GM12874 (cell line): ENCODE data around the gene DMWD.

ENCODE experiments used
- CTCF ChIP-seq: IDR thresholded peaks from 2 replicates; pipeline ENCODE4 v1.5.1; 2011; ENCODE audit warnings: low read depth, mild to moderate bottlenecking, control low read depth, low read length, moderate library complexity; ENCODE audit not compliant: insufficient read depth

Gene DMWD

DNA sequence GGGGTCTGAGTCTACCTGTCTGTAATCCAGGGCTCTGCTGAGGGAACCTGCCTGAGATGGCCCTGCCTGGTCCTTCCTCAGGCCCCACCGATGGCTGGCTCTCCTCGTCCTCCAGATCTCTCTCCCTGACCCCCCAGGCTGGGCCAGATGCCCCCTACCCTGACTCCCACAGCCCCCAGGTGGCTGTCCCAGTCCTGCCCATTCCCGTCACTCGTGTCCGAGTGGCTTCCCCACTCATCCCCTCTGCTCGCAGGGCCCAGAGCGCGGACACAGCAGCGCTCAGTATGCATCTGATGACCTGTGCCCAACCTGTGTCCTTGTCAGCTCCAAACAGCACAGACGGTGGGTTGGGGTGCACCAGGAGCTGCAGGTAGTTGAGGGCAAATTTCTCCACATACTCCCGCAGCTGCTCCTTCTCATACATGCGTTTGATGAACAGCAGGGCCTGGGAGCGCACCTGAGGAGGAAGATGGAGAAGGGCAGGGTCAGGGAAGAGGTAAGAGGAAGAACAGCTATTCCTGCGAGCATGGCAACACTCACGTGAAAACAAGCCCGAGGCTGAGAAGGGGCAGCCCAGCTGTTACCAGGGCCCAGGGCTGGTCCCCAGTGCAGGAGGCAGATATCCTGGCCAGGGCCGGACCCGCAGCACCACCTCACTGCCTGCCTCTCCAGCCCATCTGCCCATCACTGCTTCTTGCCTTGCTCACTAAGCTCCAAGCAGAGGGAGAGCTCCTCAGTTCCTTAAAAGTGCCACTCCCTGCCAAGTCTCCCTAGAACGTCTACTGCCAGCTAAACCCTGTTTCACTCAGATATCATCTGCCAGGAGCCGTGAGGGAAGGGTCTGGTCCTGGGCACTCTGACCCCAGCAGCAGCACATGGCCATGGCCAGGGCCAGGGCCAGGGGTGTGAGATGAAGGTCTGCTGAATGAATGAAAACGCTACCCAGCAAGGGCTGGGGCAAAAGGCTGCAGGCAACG is 33.6 kb upstream of the DMWD start:
- TF ChIP-seq CTCF: no peak

DNA sequence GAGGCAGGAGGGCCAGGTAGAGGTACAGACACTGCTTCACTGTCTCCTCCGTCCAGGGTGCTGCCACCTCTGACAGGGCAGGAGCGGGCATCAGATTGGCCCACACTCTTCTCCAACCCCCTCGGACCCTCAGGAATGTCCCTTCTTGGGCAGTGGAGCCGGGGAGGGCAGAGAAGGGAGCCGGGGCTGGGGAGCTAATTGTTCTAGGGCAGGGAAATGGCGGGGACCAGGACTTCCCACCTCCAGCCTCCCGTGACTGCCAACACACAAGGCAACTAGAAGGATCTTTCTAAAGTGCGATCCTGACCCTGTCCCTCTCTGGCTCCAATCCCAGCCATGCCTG is 32.6 kb upstream of the DMWD start:
- no peak for TF ChIP-seq CTCF

- TF ChIP-seq CTCF: no peak
Observed at GRCh38 chr19:45824531-45825262, 32.1 kb upstream of the DMWD start.

DNA sequence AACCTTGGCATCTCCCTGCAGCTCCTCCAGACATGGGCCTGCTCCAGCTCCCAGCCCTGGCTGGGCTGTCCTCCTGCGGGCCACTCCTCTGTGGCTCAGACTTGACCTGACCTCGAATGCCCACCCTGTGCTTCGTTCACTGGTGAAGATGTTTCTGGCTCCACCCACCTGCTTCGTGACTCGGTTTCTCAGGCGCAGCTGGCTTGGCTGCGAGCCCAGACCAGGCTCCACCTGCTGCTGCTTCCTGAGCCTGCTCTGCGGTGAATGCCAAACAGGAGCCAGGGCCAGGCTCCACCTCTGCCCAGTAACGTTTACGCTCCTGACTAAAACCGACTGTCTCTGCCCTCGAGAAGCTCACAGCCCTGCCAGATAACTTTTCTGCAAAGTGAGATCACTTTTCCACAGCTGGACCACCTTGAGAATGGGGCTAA is 31.4 kb upstream of the DMWD start:
- TF ChIP-seq CTCF: no peak

DNA sequence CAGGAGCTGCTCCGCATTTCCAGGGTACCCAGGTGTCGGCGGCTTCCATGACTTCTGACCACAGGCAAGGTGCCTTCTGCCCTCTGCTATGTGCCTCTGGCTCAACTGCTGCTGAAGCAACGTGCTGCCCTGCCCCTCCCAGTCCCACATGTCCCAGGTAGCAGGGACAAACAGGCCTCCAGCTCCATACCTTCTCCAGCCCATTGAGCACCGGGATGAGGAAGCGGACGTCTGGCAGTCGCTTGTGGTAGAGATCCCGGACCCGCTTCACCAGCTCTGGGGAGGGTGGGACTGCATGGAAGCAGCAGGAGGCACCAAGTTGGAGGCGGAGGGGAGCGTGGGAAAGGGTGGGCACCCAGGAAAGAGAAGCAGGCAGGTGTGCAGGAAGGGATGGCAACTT is 30.5 kb upstream of the DMWD start:
- TF ChIP-seq CTCF: no peak

- no peak for TF ChIP-seq CTCF
Observed at GRCh38 chr19:45822716-45823115, 30.1 kb upstream of the DMWD start.

DNA sequence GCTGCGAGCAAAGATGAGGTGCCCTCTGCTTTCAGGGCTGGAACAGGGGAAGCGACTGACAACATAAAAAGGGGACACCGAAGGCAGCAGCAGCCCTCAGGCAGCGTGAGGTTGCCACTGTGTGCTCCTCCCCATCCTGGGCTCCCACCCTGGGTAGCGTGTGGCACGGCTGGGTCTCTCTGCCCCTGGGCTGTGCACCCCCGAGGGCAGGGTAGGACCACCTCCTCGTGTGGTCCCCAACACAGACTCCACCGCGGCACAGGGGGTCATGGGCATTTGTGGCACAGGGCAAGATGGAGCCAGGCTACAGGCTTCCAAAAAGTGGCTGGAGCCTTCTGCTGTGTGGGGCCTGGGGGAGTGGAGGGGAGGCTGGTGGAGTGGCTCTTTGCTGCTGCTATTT is 28.9 kb upstream of the DMWD start:
- TF ChIP-seq CTCF: no peak
